Uterus (tissue), 2 donors: Measurements from ENCODE around the gene KRT8.
"Not testable (repeated sequence)": the region's sequence is repeated elsewhere in the genome, so short reads cannot be mapped to it uniquely, and the experiment has no call there.

Source experiments
- POLR2A ChIP-seq, 2 donors: fragments of 450-650 bp; IDR thresholded peaks; one replicate each; pipeline ENCODE4 v1.6.1; 2016; ENCODE audit warnings: antibody characterized with exemption in 2 of 2, mild to moderate bottlenecking in 1 of 2, moderate library complexity in 1 of 2
- TF ChIP-seq, protein P1 (sequence below), 4 experiments: fragments of 200-600 bp in 2 of 4; fragments of 450-650 bp in 2 of 4; sonication (generic) in 2 of 4; IDR thresholded peaks; one replicate each; pipeline ENCODE4 v1.5.1; 2016 to 2019; ENCODE audit warnings: antibody characterized with exemption in 4 of 4, mild to moderate bottlenecking in 2 of 4, moderate library complexity in 1 of 4

GRCh38 chr12:52904509-52905300, at the start of gene KRT8:
- TF ChIP-seq, protein P1, sequence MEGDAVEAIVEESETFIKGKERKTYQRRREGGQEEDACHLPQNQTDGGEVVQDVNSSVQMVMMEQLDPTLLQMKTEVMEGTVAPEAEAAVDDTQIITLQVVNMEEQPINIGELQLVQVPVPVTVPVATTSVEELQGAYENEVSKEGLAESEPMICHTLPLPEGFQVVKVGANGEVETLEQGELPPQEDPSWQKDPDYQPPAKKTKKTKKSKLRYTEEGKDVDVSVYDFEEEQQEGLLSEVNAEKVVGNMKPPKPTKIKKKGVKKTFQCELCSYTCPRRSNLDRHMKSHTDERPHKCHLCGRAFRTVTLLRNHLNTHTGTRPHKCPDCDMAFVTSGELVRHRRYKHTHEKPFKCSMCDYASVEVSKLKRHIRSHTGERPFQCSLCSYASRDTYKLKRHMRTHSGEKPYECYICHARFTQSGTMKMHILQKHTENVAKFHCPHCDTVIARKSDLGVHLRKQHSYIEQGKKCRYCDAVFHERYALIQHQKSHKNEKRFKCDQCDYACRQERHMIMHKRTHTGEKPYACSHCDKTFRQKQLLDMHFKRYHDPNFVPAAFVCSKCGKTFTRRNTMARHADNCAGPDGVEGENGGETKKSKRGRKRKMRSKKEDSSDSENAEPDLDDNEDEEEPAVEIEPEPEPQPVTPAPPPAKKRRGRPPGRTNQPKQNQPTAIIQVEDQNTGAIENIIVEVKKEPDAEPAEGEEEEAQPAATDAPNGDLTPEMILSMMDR (IDR thresholded peaks at IDR 0.05), result not testable (repeated sequence)
- TF ChIP-seq POLR2A (IDR thresholded peaks at IDR 0.05), result peak in 1 of 2 donors; percentile 55
